OCI-LY1 (cell line): ENCODE measurements around the gene DCLRE1A.

ENCODE experiments used
- H2AFZ ChIP-seq: fragments of 200-600 bp; sonication (generic), shearing (Covaris generic); 2 replicates; pipeline ENCODE4 v1.6.0; 2014; ENCODE audit warnings: antibody characterized with exemption, mild to moderate bottlenecking, low read length
- H3F3A ChIP-seq: fragments of 200-600 bp; sonication (generic), shearing (Covaris generic); 2 replicates; pipeline ENCODE4 v1.6.0; 2014; ENCODE audit warnings: mild to moderate bottlenecking, antibody characterized with exemption, low read length, moderate library complexity; ENCODE audit not compliant: insufficient read depth
- H3K27ac ChIP-seq: fragments of 200-600 bp; sonication (generic); 2 replicates; pipeline ENCODE4 v1.5.1; 2014; ENCODE audit warnings: low read length, mixed run types, mild to moderate bottlenecking, low read depth; ENCODE audit not compliant: poor library complexity, severe bottlenecking
- H3K27me3 ChIP-seq: fragments of 200-600 bp; sonication (generic); 2 replicates; pipeline ENCODE4 v1.6.0; 2014; ENCODE audit warnings: antibody characterized with exemption, mild to moderate bottlenecking, low read length, moderate library complexity; ENCODE audit not compliant: insufficient read depth
- H3K36me3 ChIP-seq: fragments of 200-600 bp; sonication (generic); 2 replicates; pipeline ENCODE4 v1.6.1; 2014; ENCODE audit warnings: mild to moderate bottlenecking, antibody characterized with exemption, low read length, moderate library complexity, mixed read lengths; ENCODE audit not compliant: insufficient read depth
- H3K4me1 ChIP-seq: fragments of 200-600 bp; sonication (generic); 2 replicates; pipeline ENCODE4 v1.5.1; 2014; ENCODE audit warnings: mild to moderate bottlenecking, low read length, moderate library complexity; ENCODE audit not compliant: insufficient read depth, severe bottlenecking
- H3K4me2 ChIP-seq: fragments of 200-600 bp; sonication (generic), shearing (Covaris generic); 2 replicates; pipeline ENCODE4 v1.6.1; 2014; ENCODE audit warnings: low read length
- H3K4me3 ChIP-seq: fragments of 200-600 bp; sonication (generic); 2 replicates; pipeline ENCODE4 v1.5.1; 2014; ENCODE audit warnings: low read length, low read depth, mild to moderate bottlenecking, mixed read lengths; ENCODE audit not compliant: poor library complexity, severe bottlenecking
- H3K79me2 ChIP-seq: fragments of 200-600 bp; shearing (Covaris generic); 2 replicates; pipeline ENCODE4 v1.6.1; 2016; ENCODE audit warnings: mixed run types, low read length, mixed read lengths; ENCODE audit not compliant: insufficient read depth
- H3K9ac ChIP-seq: fragments of 200-600 bp; sonication (generic), shearing (Covaris generic); 2 replicates; pipeline ENCODE4 v1.6.1; 2014; ENCODE audit warnings: mild to moderate bottlenecking, low read length, mixed read lengths
- H3K9me2 ChIP-seq: fragments of 200-600 bp; sonication (generic), shearing (Covaris generic); 2 replicates; pipeline ENCODE4 v1.6.1; 2014; ENCODE audit warnings: low read depth, mild to moderate bottlenecking, low read length, mixed read lengths
- H3K9me3 ChIP-seq: fragments of 200-600 bp; shearing (Covaris generic); 2 replicates; pipeline ENCODE4 v1.6.1; 2014; ENCODE audit warnings: low read length, mixed read lengths
- H4K20me1 ChIP-seq: fragments of 200-600 bp; sonication (generic), shearing (Covaris generic); 2 replicates; pipeline ENCODE4 v1.6.0; 2016; ENCODE audit warnings: mild to moderate bottlenecking, low read length; ENCODE audit not compliant: insufficient read depth
- CTCF ChIP-seq: fragments of 200-600 bp; sonication (generic), shearing (Covaris generic); IDR thresholded peaks from 2 replicates; pipeline ENCODE4 v1.5.1; 2017; ENCODE audit warnings: mild to moderate bottlenecking, antibody characterized with exemption, low read length, moderate library complexity, mixed read lengths
- EZH2 ChIP-seq: fragments of 200-600 bp; sonication (generic), shearing (Covaris generic); IDR thresholded peaks from 2 replicates; pipeline ENCODE4 v1.8.0; 2017; ENCODE audit warnings: borderline replicate concordance, mixed run types, mild to moderate bottlenecking, antibody characterized with exemption, low read length, moderate library complexity, mixed read lengths

DCLRE1A gene

GRCh38 chr10:113865901-113866300 is 12.0 kb upstream of the DCLRE1A start:
- no peak overlapping the region for H3K9ac ChIP-seq
- no peaks in the 10 kb centered on the region for H3F3A ChIP-seq
- H2AFZ ChIP-seq = no peak overlapping the region
- H3K9me2 ChIP-seq = no peaks in the 10 kb centered on the region
- H3K9me3 ChIP-seq = peaks cover 6% of the 10 kb centered on the region
- no peak for TF ChIP-seq CTCF
- TF ChIP-seq EZH2 = no peak
- H3K4me2 ChIP-seq = no peak overlapping the region
- H3K4me1 ChIP-seq = no peaks in the 10 kb centered on the region
- H3K27me3 ChIP-seq = no peaks in the 10 kb centered on the region
- no peak overlapping the region for H3K27ac ChIP-seq
- H3K79me2 ChIP-seq = peaks cover 15% of the 10 kb centered on the region
- H4K20me1 ChIP-seq = no peaks in the 10 kb centered on the region
- peaks cover 46% of the 10 kb centered on the region for H3K36me3 ChIP-seq
- no peak overlapping the region for H3K4me3 ChIP-seq

GRCh38 chr10:113859261-113859660 is 5.4 kb upstream of the DCLRE1A start:
- no peak overlapping the region for H3K4me3 ChIP-seq
- peaks cover 8% of the 10 kb centered on the region for H3K9me3 ChIP-seq
- no peak overlapping the region for H3K27ac ChIP-seq
- no peaks in the 10 kb centered on the region for H3K27me3 ChIP-seq
- H3K36me3 ChIP-seq = peaks cover 57% of the 10 kb centered on the region
- no peak overlapping the region for H3K9ac ChIP-seq
- no peaks in the 10 kb centered on the region for H3F3A ChIP-seq
- TF ChIP-seq CTCF = no peak
- no peak for TF ChIP-seq EZH2
- H4K20me1 ChIP-seq = no peaks in the 10 kb centered on the region
- H2AFZ ChIP-seq = no peak overlapping the region
- peaks cover 29% of the 10 kb centered on the region for H3K79me2 ChIP-seq
- H3K4me1 ChIP-seq = peaks cover 25% of the 10 kb centered on the region
- H3K9me2 ChIP-seq = no peaks in the 10 kb centered on the region
- H3K4me2 ChIP-seq = no peak overlapping the region

- Histone ChIP-seq H3K4me2 (no peak overlapping the region), H3K4me3 (no peak overlapping the region), H3K9me3 (peaks cover 8% of the 10 kb centered on the region), H2AFZ (no peak overlapping the region), H3F3A (no peaks in the 10 kb centered on the region), H3K79me2 (peaks cover 29% of the 10 kb centered on the region), H3K9ac (no peak overlapping the region), H3K27ac (no peak overlapping the region), H3K4me1 (peaks cover 28% of the 10 kb centered on the region), H3K36me3 (peaks cover 50% of the 10 kb centered on the region), H3K9me2 (no peaks in the 10 kb centered on the region), H4K20me1 (no peaks in the 10 kb centered on the region), H3K27me3 (no peaks in the 10 kb centered on the region)
- no peak for TF ChIP-seq CTCF
- TF ChIP-seq EZH2 = no peak
Measured at GRCh38 chr10:113858541-113858940, 4.7 kb upstream of the DCLRE1A start.
